Stimulated activated CD4-positive, alpha-beta T cell treated with anti-CD3 and anti-CD28 coated beads, Interleukin-1b, Interleukin-23, amount 100 ng/mL, for 48 hours (primary cell): ENCODE measurements around the gene AKAP6.
"Not testable (repeated sequence)": the region's sequence is repeated elsewhere in the genome, so short reads cannot be mapped to it uniquely, and the experiment has no call there.

Experiments
- DNase-seq: peaks from one replicate; pipeline ENCODE4 v3.0.0-alpha.2; 2020

Gene AKAP6

GRCh38 chr14:32373174-32373573 lies 44.1 kb downstream of the AKAP6 start:
- DNase-seq: not testable (repeated sequence)

GRCh38 chr14:32374155-32374554 lies 45.1 kb downstream of the AKAP6 start:
- DNase-seq: no peak

GRCh38 chr14:32375663-32376062 lies 46.6 kb downstream of the AKAP6 start:
- no peak for DNase-seq

- DNase-seq: no peak
These were observed 48.0 kb downstream of the AKAP6 start for GRCh38 chr14:32377046-32377646.

GRCh38 chr14:32378284-32378683 lies 49.2 kb downstream of the AKAP6 start:
- no peak for DNase-seq

GRCh38 chr14:32379447-32379846 lies 50.3 kb downstream of the AKAP6 start:
- DNase-seq: no peak

GRCh38 chr14:32381869-32382268 lies 52.8 kb downstream of the AKAP6 start:
- DNase-seq: no peak

- no peak for DNase-seq
These were observed 53.6 kb downstream of the AKAP6 start for GRCh38 chr14:32382704-32383103.

GRCh38 chr14:32383364-32384009 lies 54.4 kb downstream of the AKAP6 start:
- DNase-seq: no peak

GRCh38 chr14:32384464-32384863 lies 55.4 kb downstream of the AKAP6 start:
- DNase-seq: no peak

- not testable (repeated sequence) for DNase-seq
These were observed 58.2 kb downstream of the AKAP6 start for GRCh38 chr14:32387295-32387694.

- DNase-seq: no peak
These were observed 64.0 kb downstream of the AKAP6 start for GRCh38 chr14:32393119-32393518.

- no peak for DNase-seq
These were observed 64.9 kb downstream of the AKAP6 start for GRCh38 chr14:32394038-32394437.

- DNase-seq: no peak
These were observed 67.8 kb downstream of the AKAP6 start for GRCh38 chr14:32396885-32397284.

- no peak for DNase-seq
These were observed 69.0 kb downstream of the AKAP6 start for GRCh38 chr14:32397861-32398640.

GRCh38 chr14:32399920-32400319 lies 70.8 kb downstream of the AKAP6 start:
- DNase-seq: no peak

GRCh38 chr14:32400480-32400879 lies 71.4 kb downstream of the AKAP6 start:
- DNase-seq: no peak

- DNase-seq: no peak
These were observed 73.9 kb downstream of the AKAP6 start for GRCh38 chr14:32403021-32403420.

GRCh38 chr14:32403688-32404087 lies 74.6 kb downstream of the AKAP6 start:
- DNase-seq: no peak

GRCh38 chr14:32404784-32405573 lies 75.9 kb downstream of the AKAP6 start:
- DNase-seq: no peak

- DNase-seq: no peak
These were observed 76.8 kb downstream of the AKAP6 start for GRCh38 chr14:32405856-32406255.

GRCh38 chr14:32407130-32407529 lies 78.0 kb downstream of the AKAP6 start:
- no peak for DNase-seq

GRCh38 chr14:32408018-32408417 lies 78.9 kb downstream of the AKAP6 start:
- no peak for DNase-seq
